T-cell (primary cell): ENCODE measurements around the gene SULF2. TPM values are rescaled to one million over a fixed set of nuclear protein-coding genes. Genes with fewer than 3 reads are reported as not detected.

Experiments used
- ATAC-seq, 4 experiments: fragments of 200-7000 bp in 3 of 4; fragments of 150-1000 bp in 1 of 4; cut with Tn5 transposase; replicated peaks in 1 of 4; 1 replicate in 3 of 4; 2 replicates in 1 of 4; pipeline ENCODE4 v1.10.0; 2021; ENCODE audit warnings: moderate library complexity in 3 of 4, mild to moderate bottlenecking in 2 of 4, moderate number of reproducible peaks in 1 of 4
- CTCF ChIA-PET, 2 donors: fragments of 300-600 bp; sonication (Branson Sonifier 250); formaldehyde crosslinking; loops; one replicate each; lab custom pipeline; 2022; ENCODE audit warnings: antibody characterized with exemption in 2 of 2; lab: Charles Lee
- POLR2A ChIA-PET, 2 donors: fragments of 300-600 bp; sonication (Branson Sonifier 250); formaldehyde crosslinking; loops; one replicate each; lab custom pipeline; 2022; ENCODE audit warnings: antibody characterized with exemption in 2 of 2; lab: Charles Lee
- DNase-seq, 35 experiments: peaks; one replicate each; pipeline versions ENCODE4 v3.0.0 to v3.0.0-alpha.2; 2013 to 2023
- H3K27ac ChIP-seq: one replicate; pipeline ENCODE4 v1.5.1; 2013; ENCODE audit warnings: low read length
- H3K27me3 ChIP-seq, 2 experiments: replicated peaks in 1 of 2; 1 replicate in 1 of 2; 2 replicates in 1 of 2; pipeline versions ENCODE4 v1.6.1 to v1.7.0; 2013; ENCODE audit warnings: low read length in 1 of 2, mixed read lengths in 1 of 2; ENCODE audit not compliant: control insufficient read depth in 2 of 2, insufficient read depth in 2 of 2; ENCODE audit errors: extremely low read depth in 1 of 2
- H3K36me3 ChIP-seq, 2 donors: 1 replicate in 1 of 2; 2 replicates in 1 of 2; pipeline versions ENCODE4 v1.6.1 to v1.7.0; 2013; ENCODE audit warnings: low read length in 1 of 2; ENCODE audit not compliant: control insufficient read depth in 2 of 2, insufficient read depth in 1 of 2; ENCODE audit errors: extremely low read depth in 1 of 2
- H3K4me1 ChIP-seq, 2 experiments: 1 replicate in 1 of 2; 2 replicates in 1 of 2; pipeline versions ENCODE4 v1.6.1 to v1.7.0; 2013; ENCODE audit warnings: low read length in 2 of 2, mixed read lengths in 1 of 2; ENCODE audit not compliant: insufficient read depth in 2 of 2, control insufficient read depth in 1 of 2; ENCODE audit errors: extremely low read depth in 1 of 2
- H3K4me3 ChIP-seq, 2 donors: 1 replicate in 1 of 2; 2 replicates in 1 of 2; pipeline versions ENCODE4 v1.5.1 to v1.7.0; 2013; ENCODE audit warnings: mild to moderate bottlenecking in 2 of 2, low read length in 1 of 2, moderate library complexity in 1 of 2; ENCODE audit not compliant: control insufficient read depth in 1 of 2; ENCODE audit errors: extremely low read depth in 1 of 2
- H3K9me3 ChIP-seq: 2 replicates; pipeline ENCODE4 v1.7.0; 2013
- H3K27ac Mint-ChIP-seq, 2 donors: one replicate each; pipeline ENCODE4 v1.8.0; 2020 to 2021; ENCODE audit warnings: mild to moderate bottlenecking in 2 of 2, mixed read lengths in 2 of 2
- H3K27me3 Mint-ChIP-seq, 2 donors: one replicate each; pipeline ENCODE4 v1.8.0; 2021 to 2022; ENCODE audit warnings: mixed read lengths in 2 of 2
- H3K36me3 Mint-ChIP-seq: one replicate; pipeline ENCODE4 v1.8.0; 2021; ENCODE audit warnings: mixed read lengths
- H3K4me1 Mint-ChIP-seq, 3 donors: one replicate each; pipeline ENCODE4 v1.8.0; 2020 to 2022; ENCODE audit warnings: mixed read lengths in 3 of 3, mild to moderate bottlenecking in 1 of 3
- H3K4me3 Mint-ChIP-seq, 3 donors: one replicate each; pipeline ENCODE4 v1.8.0; 2020 to 2022; ENCODE audit warnings: mild to moderate bottlenecking in 3 of 3, mixed read lengths in 3 of 3, moderate library complexity in 3 of 3
- H3K9me3 Mint-ChIP-seq, 3 donors: one replicate each; pipeline ENCODE4 v1.8.0; 2020 to 2022; ENCODE audit warnings: mixed read lengths in 3 of 3
- WGBS: methylation state at CpG from one replicate; pipeline ENCODE4 v1.1.5; 2013; ENCODE audit warnings: missing lambda C conversion rate; ENCODE audit not compliant: insufficient coverage; 5-methylcytosine and 5-hydroxymethylcytosine counted together
- total RNA-seq, 35 experiments: library from RNA in 6 of 35; stranded (reverse) in 6 of 35; fragments of 120-200 nt in 1 of 35; gene quantifications; one replicate each; pipeline versions ENCODE4 v1.2.1 to v1.2.4 and lab custom pipeline; 2013 to 2026

Gene SULF2
- total RNA-seq, 5 donors from 2014 or later (not counting 1 experiment from before 2014, with no cell fraction given): 0.76 to 1.7 (median 1.3) TPM

DNA sequence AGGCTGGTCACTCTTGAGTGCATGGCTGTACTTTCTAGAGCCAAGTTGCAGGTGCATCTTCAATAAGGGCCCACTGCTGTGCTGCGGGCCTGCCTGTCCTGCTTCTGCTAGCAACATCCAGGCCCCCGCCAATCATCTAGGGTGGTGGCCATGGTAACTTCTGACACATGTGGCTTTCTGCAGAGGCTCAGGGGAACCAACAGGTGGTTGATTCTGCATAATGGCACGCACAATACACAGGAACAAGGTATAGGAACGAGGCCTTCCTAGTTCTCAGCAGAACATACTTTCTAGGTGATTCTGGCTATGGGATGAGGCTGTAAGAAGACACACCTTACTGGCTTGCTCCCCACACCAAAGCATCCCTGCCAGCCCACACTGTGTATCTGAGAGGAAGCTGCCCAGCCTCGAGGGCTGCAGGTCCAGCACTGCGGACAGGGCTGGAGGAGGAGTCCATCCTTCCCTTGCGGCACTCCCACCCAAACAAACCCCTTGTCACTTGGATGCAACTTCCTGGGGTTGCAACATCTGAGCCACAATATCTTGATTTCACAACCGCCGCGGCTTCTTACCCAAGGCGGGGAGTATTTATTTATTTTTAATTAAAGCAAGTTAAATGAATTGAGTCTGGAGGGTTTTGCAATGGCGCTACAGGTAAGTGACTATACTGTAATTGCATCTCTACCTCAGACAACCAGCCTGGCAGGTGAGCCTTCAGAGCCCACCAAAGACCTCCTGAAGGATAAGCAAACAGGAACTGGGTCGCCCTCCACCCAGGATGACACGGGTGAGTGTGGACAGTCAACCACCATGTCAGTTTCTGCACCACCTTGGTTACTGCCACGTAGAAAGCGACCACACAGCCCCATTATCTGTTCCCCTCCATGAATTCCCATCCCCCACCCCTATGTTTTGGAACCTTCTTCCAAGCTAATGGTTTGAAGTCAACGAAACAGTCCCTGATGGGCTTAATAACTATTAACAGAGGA lies 49.6 kb downstream of the SULF2 start:
- CTCF ChIA-PET: no interaction called here

DNA sequence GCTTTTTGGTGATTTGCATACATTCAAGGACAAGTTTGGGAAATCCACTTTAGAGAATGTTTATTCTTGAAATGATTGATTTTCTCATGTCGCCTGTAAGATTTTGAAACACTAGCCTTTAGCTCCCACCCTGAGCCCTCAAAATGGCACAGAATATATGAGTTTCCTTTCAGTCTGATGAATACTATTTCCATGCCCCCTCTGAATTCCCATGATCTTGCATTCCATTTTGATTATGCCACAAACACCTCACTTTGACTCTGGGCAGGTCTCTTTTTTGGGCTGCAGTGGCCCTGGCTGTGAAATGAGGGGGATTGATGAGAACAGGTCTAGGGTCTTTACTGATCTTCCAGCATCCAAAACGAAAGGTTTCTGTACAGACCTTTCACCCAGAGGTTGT lies 50.4 kb downstream of the SULF2 start:
- ATAC-seq (no peak), DNase-seq (no peak)
- Histone ChIP-seq H3K27me3 (no peaks in the 10 kb centered on the region), H3K4me3 (no peak overlapping the region), H3K36me3 (no peaks in the 10 kb centered on the region), H3K27ac (no peak overlapping the region), H3K9me3 (no peaks in the 10 kb centered on the region), H3K4me1 (no peaks in the 10 kb centered on the region)
- Mint-ChIP-seq H3K4me3 (no peak overlapping the region), H3K9me3 (no peaks in the 10 kb centered on the region), H3K36me3 (no peaks in the 10 kb centered on the region), H3K27me3 (peaks cover 0 to 3% of the 10 kb centered on the region in 2 donors), H3K27ac (no peak overlapping the region), H3K4me1 (peaks cover 0 to under 1% (median under 1%) of the 10 kb centered on the region in 3 donors)
- WGBS: no CpG with 5 or more reads among the region's 2 CpGs
- POLR2A ChIA-PET: no interaction called here
- CTCF ChIA-PET: no interaction called here

More for the DNA sequence above, 49.6 kb downstream of the SULF2 start:
- no peaks in the 10 kb centered on the region for H3K36me3 ChIP-seq
- 66% methylated on average over 8 of the region's 17 CpGs for whole genome bisulfite sequencing
- Mint-ChIP-seq H3K36me3 (no peaks in the 10 kb centered on the region), H3K4me1 (no peaks in the 10 kb centered on the region), H3K9me3 (no peaks in the 10 kb centered on the region), H3K4me3 (no peak overlapping the region), H3K27me3 (peaks cover under 1 to 3% of the 10 kb centered on the region in 2 donors), H3K27ac (no peak overlapping the region)
- H3K4me3 ChIP-seq: no peak overlapping the region
- H3K9me3 ChIP-seq: no peaks in the 10 kb centered on the region
- DNase-seq: peak in 8 of 35 experiments; percentile 7 to 46 (median 18)
- H3K27ac ChIP-seq: no peak overlapping the region
- no peak for ATAC-seq
- H3K4me1 ChIP-seq: no peaks in the 10 kb centered on the region
- POLR2A ChIA-PET: no interaction called here
- H3K27me3 ChIP-seq: peaks cover 0 to under 1% of the 10 kb centered on the region in 2 experiments

DNA sequence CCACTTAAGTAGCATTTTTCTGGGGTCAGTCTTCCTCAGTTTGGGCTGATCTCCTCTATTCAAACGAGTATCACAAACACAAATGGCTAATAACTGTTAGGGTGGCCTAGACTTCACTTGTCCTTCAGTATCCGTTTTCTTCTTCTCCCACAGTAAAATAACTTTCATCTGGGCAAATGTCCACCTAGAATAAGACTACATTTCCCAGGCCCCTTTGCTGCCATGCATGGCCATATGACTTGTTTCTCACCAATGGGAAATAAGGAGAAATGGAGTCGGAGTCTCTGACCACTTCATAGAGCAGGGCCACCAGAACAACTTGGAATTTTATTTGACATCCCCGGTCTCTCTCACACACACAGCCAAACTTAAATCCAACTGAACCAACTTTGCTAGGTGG lies 51.4 kb downstream of the SULF2 start:
- no peak overlapping the region for H3K27ac Mint-ChIP-seq
- WGBS: no CpG with 5 or more reads among the region's 4 CpGs
- Histone ChIP-seq H3K4me3 (no peak overlapping the region), H3K27ac (no peak overlapping the region), H3K4me1 (peaks cover 0 to 4% of the 10 kb centered on the region in 2 experiments), H3K36me3 (no peaks in the 10 kb centered on the region), H3K9me3 (no peaks in the 10 kb centered on the region), H3K27me3 (no peaks in the 10 kb centered on the region)
- peaks cover 8 to 10% (median 10%) of the 10 kb centered on the region in 3 donors for H3K4me1 Mint-ChIP-seq
- no peaks in the 10 kb centered on the region for H3K36me3 Mint-ChIP-seq
- no peak for DNase-seq
- POLR2A ChIA-PET: no interaction called here
- H3K4me3 Mint-ChIP-seq: no peak overlapping the region
- peaks cover 0 to 3% of the 10 kb centered on the region in 2 donors for H3K27me3 Mint-ChIP-seq
- H3K9me3 Mint-ChIP-seq: no peaks in the 10 kb centered on the region
- CTCF ChIA-PET: no interaction called here
- no peak for ATAC-seq

DNA sequence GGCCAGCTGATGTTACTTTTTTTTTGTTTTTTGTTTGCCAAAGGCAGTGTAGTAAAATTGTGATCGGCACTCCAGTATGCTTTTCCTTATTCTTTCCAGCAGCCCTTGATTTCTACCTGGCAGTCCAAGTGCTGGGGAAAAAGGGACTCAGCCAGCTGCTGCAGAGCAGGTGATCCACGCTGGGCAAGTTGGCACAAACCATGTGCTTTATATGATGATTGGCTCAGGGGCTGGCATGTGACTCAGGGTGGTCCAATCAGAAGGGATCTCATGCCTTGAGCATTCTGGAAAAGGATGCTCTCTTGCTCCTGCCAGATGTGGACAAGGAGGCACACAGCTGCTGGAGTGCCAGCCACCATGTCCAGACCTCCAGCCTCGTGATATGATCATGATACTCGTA lies 54.5 kb downstream of the SULF2 start:
- no peak for DNase-seq
- H3K4me3 ChIP-seq: no peak overlapping the region
- no peaks in the 10 kb centered on the region for H3K27me3 Mint-ChIP-seq
- H3K36me3 ChIP-seq: no peaks in the 10 kb centered on the region
- H3K4me3 Mint-ChIP-seq: no peak overlapping the region
- H3K4me1 ChIP-seq: peaks cover 15 to 30% of the 10 kb centered on the region in 2 experiments
- H3K27me3 ChIP-seq: no peaks in the 10 kb centered on the region
- 86% methylated on average over 1 of the region's 4 CpGs for WGBS
- H3K4me1 Mint-ChIP-seq: peaks cover 34 to 39% (median 34%) of the 10 kb centered on the region in 3 donors
- H3K36me3 Mint-ChIP-seq: no peaks in the 10 kb centered on the region
- ATAC-seq: no peak
- POLR2A ChIA-PET: no interaction called here
- peak overlapping the region in 1 of 2 donors; percentile 34 for H3K27ac Mint-ChIP-seq
- H3K9me3 Mint-ChIP-seq: no peaks in the 10 kb centered on the region
- CTCF ChIA-PET: no interaction called here
- no peaks in the 10 kb centered on the region for H3K9me3 ChIP-seq
- no peak overlapping the region for H3K27ac ChIP-seq

DNA sequence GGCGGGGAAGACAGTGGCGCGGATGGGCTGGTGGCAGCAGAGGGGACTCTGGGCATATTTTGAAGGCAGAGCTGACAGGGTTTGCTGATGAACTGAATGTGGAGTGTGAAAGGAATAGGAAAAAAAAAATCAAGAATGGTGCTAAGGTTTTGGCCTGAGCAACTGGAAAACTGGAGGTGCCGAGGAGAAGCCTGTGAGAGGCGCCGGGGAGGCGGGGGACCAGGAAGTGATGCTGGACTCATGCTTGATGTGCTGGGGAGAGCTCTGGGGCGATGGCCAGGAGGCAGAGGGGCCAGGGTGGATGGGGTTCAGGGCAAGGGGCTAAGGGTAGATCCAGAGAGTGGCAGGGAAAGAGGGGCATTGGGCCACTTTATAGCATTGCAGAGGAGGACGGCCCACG lies 55.8 kb downstream of the SULF2 start:
- Mint-ChIP-seq H3K9me3 (no peaks in the 10 kb centered on the region), H3K4me3 (peak overlapping the region in 1 of 3 donors; percentile 19), H3K36me3 (no peaks in the 10 kb centered on the region), H3K27ac (peak overlapping the region; percentile 83 to 100), H3K27me3 (no peaks in the 10 kb centered on the region), H3K4me1 (peaks cover 34 to 49% (median 42%) of the 10 kb centered on the region in 3 donors)
- Histone ChIP-seq H3K4me3 (no peak overlapping the region), H3K27ac (no peak overlapping the region), H3K36me3 (no peaks in the 10 kb centered on the region), H3K9me3 (no peaks in the 10 kb centered on the region), H3K27me3 (no peaks in the 10 kb centered on the region), H3K4me1 (peaks cover 15 to 36% of the 10 kb centered on the region in 2 experiments)
- ATAC-seq (no peak), DNase-seq (no peak)
- 94% methylated on average over 10 of the region's 10 CpGs for WGBS
- ChIA-PET POLR2A (no interaction called here), CTCF (interaction anchor here (0.5 to 0.6 kb wide), 2 partner anchors 8 to 9 kb away, joined by 4 read pairs; no protein-coding TSS in a partner anchor)

DNA sequence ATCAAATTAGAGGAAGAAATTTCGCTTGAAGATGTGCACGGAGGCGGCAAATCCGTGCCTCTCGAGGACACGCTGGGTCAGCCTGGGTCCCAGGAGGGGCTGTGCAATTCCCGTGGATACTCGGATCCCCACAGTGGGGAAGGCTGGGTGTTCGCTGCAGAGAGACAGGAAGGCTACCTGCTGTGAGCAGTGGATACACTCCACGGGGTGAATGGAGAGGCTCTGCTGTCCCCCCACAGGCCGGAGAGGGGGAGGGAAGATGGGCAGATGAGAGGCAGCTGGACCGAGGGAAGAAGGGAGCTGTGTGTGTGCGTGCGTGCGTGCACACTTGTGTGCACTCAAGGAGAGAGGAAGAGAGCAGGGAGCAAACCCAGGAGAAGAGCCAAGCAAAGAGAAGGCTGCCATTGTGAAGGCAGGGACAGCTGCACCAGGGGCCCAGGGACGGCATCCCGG lies 57.3 kb downstream of the SULF2 start:
- peak overlapping the region; percentile 77 to 78 (median 78) for H3K4me3 Mint-ChIP-seq
- H3K4me3 ChIP-seq: peak overlapping the region; percentile 29 to 49
- H3K27me3 ChIP-seq: peaks cover 0 to 4% of the 10 kb centered on the region in 2 experiments
- ChIA-PET CTCF (interaction anchor here in 1 of 2 donors (1.8 kb wide), 1 partner anchor 19 kb away, joined by 3 read pairs; no protein-coding TSS in a partner anchor), POLR2A (no interaction called here)
- H3K27ac Mint-ChIP-seq: peak overlapping the region; percentile 96 to 100
- peaks cover 34 to 49% (median 42%) of the 10 kb centered on the region in 3 donors for H3K4me1 Mint-ChIP-seq
- peak overlapping the region; percentile 81 for H3K27ac ChIP-seq
- ATAC-seq: peak in 3 of 4 experiments; percentile 10 to 23 (median 10)
- H3K9me3 ChIP-seq: no peaks in the 10 kb centered on the region
- DNase-seq: peak in 1 of 35 experiments; percentile 26
- H3K36me3 ChIP-seq: no peaks in the 10 kb centered on the region
- 49% methylated on average over 15 of the region's 17 CpGs for whole genome bisulfite sequencing
- peaks cover 15 to 36% of the 10 kb centered on the region in 2 experiments for H3K4me1 ChIP-seq
- no peaks in the 10 kb centered on the region for H3K9me3 Mint-ChIP-seq
- no peaks in the 10 kb centered on the region for H3K27me3 Mint-ChIP-seq
- no peaks in the 10 kb centered on the region for H3K36me3 Mint-ChIP-seq
